Hepatocyte (in vitro differentiated cells): ENCODE results near the gene CT47C1.

Source experiments
- CTCF ChIP-seq: fragments of 200-600 bp; sonication (generic); IDR thresholded peaks from 2 replicates; pipeline ENCODE4 v1.5.1; 2016; ENCODE audit warnings: antibody characterized with exemption, mild to moderate bottlenecking; ENCODE audit not compliant: poor library complexity
- EZH2 ChIP-seq: fragments of 200-600 bp; sonication (generic); IDR thresholded peaks from 2 replicates; pipeline ENCODE4 v1.6.1; 2016; ENCODE audit warnings: antibody characterized with exemption, mild to moderate bottlenecking, borderline replicate concordance

- TF ChIP-seq CTCF = peak; percentile 59
- TF ChIP-seq EZH2 = no peak
These were observed 46.1 kb downstream of the CT47C1 start for GRCh38 chrX:119118780-119119395.
